Measurements from ENCODE around the gene RPS16.
A peak's percentile ranks its signal among the peaks of the same experiment; 100 is the strongest.
"Not testable (repeated sequence)": the region's sequence is repeated elsewhere in the genome, so short reads cannot be mapped to it uniquely, and the experiment has no call there.

RPS16 gene

DNA sequence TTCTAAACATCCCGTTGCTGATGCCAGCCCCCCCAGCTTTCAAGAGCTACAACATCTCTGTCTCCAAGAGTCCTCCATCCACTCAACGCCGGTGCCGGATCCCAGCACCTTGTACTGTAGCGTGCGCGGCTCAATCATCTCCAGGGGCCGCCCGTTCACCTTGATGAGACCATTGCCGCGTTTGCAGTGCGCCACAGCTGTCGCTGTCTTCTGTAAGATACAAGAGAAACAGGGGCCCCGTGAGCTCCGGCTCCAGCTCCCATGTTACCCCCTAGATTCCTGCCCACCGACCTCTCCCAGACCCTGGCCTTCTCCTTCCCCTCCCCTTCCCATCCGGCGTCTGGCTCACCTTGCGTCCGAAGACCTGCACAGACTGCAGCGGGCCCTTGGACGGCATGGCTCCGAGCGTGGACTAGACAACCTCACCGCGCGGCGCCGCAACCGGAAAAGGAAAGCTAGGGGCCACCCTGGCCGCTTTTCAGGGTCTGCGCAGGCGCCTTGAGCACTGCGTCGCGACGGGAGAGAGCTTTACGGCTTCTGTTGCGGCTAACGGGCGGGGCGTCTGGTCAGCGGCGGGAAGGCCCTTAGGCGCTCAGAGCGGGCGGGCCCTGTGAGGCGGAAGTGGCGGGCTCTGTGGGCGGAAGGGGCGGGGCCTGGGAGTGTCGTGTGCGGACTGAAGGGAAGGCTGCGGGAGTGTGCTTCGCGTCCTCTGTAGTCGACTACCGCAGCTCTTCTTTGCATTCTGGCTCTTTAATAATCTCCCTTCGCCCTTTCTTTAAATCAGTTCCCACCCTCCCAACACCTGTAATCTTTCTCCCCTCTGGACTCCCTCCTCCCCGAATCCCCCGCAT is at the start of gene RPS16:
TSS of gene RPS16 (minus strand) at position 451 of the 851 bp plus-strand sequence. CDS start at position 397, 54 bp downstream.
- peak; percentile 99 for DNase-seq

DNA sequence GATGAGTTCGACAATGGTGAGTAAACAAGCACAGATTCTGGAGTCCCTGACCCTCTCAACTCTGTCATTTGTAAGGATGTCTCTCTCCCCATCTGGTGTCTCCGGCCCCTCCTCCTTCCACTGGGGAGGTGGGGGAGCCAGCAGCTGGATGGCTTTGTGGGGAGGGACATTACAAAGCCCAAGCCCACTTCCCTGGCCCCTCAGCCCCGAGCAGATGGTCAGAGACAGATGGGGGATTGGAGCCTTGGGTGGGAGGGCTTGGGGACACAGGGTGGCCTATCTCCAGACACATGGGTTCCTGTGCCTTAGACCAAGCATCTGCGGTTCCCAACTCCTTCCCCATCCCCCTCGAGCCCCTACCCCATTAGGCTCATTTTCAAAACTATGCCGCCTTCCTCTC is 47.4 kb upstream of the RPS16 start:
- DNase-seq: no peak

GRCh38 chr19:39481676-39482075 is 45.9 kb upstream of the RPS16 start:
- no peak for DNase-seq

- DNase-seq: no peak
These were observed 45.4 kb upstream of the RPS16 start for GRCh38 chr19:39481229-39481545.

DNA sequence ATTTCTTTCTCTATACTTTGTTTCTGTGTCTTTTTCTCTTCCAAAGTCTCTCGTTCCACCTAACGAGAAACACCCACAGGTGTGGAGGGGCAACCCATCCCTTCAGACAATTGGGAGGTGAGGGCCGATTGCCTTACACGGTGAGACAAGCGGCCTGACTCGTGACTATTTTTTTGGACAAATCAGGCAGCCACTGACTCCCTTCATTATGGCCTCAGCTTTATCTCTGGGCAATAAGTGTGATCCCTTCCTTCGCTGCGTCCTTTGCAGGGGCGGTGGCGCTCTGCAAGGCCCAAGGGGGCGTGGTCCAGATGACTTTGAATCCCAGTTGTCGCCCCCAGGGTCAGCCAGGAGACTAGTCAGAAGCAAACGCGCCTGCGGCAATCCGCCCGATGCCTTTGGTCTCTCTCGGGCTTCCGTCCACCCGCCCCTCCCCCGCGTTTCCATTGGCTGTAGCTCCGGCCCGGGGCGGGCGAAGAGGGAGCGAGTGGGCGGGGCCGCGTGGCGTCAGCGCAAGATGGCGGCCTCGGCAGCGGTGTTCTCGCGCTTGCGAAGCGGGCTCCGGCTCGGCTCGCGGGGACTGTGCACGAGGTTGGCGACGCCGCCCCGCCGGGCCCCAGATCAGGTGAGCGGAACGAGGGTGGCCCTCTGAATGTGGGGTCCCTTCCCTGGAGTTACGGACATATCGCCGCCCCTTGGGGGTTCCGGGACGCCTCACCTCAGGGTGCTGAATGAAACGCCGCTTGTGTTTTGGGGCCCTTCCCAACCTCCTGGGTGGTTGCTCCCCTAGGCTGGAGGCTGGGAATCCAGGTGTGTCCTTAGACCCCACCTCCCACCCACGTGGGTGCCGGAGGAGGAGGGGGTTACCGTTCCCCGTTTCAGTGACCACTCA is 44.8 kb upstream of the RPS16 start, which contains the start of gene TIMM50:
TSS of gene TIMM50 (plus strand) at position 502 of the 892 bp plus-strand sequence. CDS start at position 518, 16 bp downstream.
- peak; percentile 98 for DNase-seq

- DNase-seq: no peak
These were observed 44.2 kb upstream of the RPS16 start for GRCh38 chr19:39479916-39480315.

DNA sequence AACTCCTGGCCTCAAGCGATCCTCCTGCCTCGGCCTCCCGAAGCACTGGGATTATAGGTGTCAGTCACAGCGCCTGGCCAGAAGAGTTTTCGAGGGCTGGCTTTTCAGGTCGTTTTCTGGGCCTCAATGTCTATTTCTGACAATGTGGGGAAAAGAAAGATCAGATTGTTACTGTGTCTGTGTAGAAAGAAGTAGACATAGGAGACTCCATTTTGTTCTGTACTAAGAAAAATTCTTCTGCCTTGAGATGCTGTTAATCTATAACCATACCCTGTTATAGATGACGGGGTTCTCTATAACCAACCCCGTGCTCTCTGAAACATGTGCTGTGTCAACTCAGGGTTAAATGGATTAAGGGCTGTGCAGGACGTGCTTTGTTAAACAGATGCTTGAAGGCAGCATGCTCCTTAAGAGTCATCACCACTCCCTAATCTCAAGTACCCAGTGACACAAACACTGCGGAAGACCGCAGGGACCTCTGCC is 43.6 kb upstream of the RPS16 start:
- not testable (repeated sequence) for DNase-seq

DNA sequence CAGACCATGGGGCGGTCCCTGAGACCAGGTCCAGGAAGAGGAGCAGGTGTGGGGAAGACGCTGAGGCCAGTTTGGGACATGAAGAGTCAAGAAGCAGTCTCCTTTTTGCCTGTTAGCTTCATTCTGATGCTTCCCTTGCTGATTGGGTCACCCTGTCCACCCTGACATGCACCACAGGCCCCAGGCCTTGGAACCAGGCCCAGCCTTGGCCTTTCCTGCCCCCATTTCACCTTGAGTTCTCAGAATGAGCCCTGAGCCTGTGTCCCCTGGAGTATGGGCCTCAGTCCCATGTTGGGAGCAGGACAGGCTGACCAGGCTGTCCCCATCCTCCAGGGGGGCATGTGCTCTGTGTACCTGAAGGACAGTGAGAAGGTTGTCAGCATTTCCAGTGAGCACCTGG is 40.0 kb upstream of the RPS16 start:
- no peak for DNase-seq

- peak; percentile 80 for DNase-seq
These were observed 38.4 kb upstream of the RPS16 start for GRCh38 chr19:39474139-39474620.

- no peak for DNase-seq
These were observed 37.8 kb upstream of the RPS16 start for GRCh38 chr19:39473443-39473960.

GRCh38 chr19:39472746-39473442 is 37.1 kb upstream of the RPS16 start:
- no peak for DNase-seq

DNA sequence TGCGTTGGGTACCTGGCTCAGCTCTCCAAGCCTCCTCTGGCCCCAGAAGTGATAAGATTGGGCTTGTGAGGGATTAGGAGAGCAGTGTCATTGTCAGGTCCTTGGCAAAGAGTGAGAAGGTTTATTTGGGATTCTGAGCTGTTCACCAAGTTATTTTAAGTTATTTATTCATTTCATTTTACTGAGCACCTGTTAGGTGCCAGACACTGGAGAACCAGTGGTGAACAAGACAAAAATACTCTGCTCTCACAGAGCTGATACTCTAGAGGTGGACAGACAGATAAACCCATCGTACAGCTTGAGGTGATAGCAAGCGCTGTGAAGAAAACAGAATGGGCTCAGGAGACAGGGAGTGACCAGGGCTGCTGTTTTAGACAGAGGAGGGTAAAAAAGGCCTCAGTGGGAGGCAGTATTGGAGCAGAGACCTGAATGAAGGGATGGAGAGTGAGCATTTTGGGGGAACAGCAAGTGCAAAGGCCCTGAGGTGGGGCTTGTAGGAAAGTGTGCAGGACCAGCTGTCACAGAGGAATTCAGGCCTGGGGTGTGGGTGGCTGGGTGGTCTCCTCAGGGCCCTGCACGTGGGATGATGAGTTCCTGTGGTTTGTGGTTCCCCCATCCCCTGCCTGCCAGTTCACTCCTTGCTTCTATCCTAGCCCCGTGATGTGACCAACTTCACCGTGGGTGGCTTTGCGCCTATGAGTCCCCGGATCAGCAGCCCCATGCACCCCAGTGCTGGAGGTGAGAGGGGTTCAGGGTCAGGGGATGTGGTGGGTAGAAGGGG is 36.2 kb upstream of the RPS16 start:
- DNase-seq: no peak

GRCh38 chr19:39470724-39471339 is 35.1 kb upstream of the RPS16 start:
- DNase-seq: no peak

DNA sequence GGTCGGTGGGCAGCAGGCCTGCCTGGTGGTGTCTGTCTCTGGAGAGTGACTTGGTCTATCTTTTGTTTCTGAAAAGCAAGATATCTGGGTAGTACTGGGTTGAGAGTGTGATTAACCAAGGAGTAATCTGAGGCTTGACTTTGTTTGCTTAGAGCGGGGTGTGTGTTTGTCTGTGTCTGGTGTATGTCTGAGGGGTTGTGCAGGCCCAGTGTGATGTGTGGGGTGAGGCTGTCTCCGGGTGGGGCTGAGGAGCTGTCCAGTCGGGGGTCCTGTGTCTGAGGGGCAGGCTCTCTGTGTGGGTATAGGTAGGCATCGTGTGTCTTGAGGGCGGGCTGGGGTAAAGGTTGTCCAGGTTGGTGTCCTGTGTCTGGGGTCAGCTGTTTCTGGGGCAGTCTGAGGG is 33.8 kb upstream of the RPS16 start:
- DNase-seq: no peak

DNA sequence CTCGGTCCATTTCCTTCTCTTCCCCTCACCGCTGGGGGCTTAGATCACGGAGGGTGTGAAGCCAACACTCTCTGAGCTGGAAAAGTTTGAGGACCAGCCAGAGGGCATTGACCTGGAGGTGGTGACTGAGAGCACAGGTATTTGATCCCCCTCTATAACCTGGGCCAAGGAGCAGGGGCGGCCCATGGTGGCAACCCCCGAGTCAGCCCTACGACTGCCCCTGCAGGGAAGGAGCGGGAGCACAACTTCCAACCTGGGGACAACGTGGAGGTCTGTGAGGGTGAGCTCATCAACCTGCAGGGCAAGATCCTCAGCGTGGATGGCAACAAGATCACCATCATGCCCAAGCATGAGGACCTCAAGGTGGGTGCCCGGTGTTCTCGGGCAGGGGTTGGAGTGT is 33.3 kb upstream of the RPS16 start:
- DNase-seq: no peak

DNA sequence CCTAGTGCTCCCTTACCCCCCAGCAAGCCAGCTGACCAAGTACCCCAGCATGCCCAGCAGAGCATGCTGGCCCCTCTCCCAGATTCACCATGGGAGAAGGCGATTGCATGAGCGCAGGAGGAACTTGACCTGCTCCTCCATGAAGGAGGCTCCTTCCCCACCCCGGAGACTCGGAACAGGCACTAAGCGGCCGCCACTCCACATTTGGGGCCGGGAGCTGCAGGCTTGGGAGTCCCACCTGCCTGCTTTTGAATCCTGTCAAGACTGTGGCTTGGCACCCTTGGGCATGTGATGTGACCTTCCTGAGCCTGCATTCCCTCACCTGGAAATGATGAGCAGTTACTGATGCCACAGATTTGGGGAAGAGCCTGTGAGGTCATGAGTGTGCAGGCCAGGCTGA is 32.2 kb upstream of the RPS16 start:
- DNase-seq: no peak

- DNase-seq: no peak
These were observed 30.4 kb upstream of the RPS16 start for GRCh38 chr19:39465956-39466747.

DNA sequence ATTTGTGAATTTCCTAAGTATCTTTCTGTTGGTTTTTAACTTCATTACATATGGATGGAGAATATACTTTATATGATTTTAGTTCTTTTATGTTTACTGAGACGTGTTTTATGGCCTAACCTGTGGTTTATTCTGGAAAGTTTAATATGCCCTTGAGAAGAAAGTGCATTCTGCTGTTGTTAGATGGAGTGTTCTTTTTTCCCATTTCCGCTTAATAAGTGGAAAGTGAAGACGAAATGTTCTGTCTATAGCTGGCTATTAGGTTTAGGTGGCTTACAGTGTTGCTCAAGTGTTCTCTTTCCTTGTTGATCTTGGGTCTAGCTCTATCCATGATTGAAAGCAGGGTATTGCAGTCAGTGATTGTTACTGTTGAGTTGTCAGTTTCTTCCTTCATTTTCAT is 27.7 kb upstream of the RPS16 start:
- DNase-seq: no peak

DNA sequence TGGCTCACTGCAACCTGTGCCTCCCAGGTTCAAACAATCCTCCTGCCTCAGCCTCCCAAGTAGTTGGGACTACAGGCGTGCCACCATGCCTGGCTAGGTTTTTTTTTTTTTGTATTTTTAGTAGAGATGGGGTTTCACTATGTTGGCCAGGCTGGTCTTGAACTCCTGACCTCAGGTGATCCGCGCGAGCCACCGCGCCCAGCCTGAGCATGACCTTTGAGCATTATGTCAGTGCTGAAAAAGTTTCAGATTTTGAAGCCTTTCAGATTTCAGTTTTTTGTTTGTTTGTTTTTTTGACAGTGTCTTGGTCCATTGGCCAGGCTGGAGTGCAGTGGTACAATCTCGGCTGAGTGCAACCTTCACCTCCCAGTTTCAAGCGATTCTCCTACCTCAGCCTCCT is 15.5 kb upstream of the RPS16 start:
- DNase-seq: not testable (repeated sequence)

DNA sequence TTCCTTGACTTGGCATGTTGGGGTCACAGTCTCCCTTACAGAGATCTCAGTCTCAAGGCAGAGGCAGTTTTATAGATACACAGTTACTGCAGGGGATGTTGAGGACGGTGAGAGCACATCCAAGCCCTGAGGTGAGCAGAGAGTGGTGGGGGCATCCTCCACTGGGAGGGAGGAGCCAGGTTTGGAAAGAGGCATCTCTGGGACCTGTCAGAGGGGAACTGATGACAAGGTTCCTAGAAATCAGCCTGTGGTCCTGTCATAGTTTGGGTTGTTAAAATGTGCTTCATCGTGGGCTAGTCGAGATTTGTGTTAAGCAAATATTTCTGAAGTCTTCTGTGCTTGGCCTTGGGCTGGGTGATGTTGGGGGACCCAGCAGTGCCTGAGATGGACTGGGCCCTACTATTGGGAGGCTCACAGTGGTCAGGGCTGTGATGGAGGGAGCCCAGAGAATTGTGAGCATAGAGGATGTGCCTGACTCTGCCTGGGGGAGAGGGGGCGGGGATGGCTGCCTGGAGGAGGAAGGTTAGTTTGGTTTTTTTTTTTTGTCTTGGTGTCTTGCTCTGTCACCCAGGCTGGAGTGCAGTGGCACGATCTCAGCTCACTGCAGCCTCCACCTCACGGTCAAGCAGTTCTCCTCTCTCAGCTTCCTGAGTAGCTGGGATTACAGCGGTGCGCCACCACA is 13.5 kb upstream of the RPS16 start:
- no peak for DNase-seq
